Ovary (tissue), 9 donors: Measurements from ENCODE around the gene ANKS1B. TPM values are rescaled to one million over a fixed set of nuclear protein-coding genes. Genes with fewer than 3 reads are reported as not detected.

Source experiments
- DNase-seq, 5 donors: peaks; one replicate each; pipeline ENCODE4 v3.0.0-alpha.2; 2019 to 2020
- H3K27ac ChIP-seq, 2 donors: fragments of 200-600 bp; one replicate each; pipeline versions ENCODE4 v1.5.1 to v1.8.0; 2019 to 2022
- H3K27me3 ChIP-seq: fragments of 200-600 bp; one replicate; pipeline ENCODE4 v1.8.0; 2022
- H3K36me3 ChIP-seq: fragments of 200-600 bp; sonication (generic); one replicate; pipeline ENCODE4 v1.5.1; 2019
- H3K4me1 ChIP-seq: one replicate; pipeline ENCODE4 v1.8.1; 2013; ENCODE audit warnings: mild to moderate bottlenecking, moderate library complexity; ENCODE audit not compliant: insufficient read depth
- H3K4me3 ChIP-seq: fragments of 200-600 bp; sonication (generic); one replicate; pipeline ENCODE4 v1.5.1; 2017
- H3K9me3 ChIP-seq, 2 donors: fragments of 200-600 bp in 1 of 2; sonication (generic) in 1 of 2; one replicate each; pipeline versions ENCODE4 v1.5.1 to v1.8.1; 2013 to 2019; ENCODE audit warnings: mild to moderate bottlenecking in 1 of 2, moderate library complexity in 1 of 2
- CTCF ChIP-seq, 3 donors: fragments of 450-650 bp in 2 of 3; fragments of 200-600 bp in 1 of 3; IDR thresholded peaks; one replicate each; pipeline versions ENCODE4 v1.5.1 to v1.8.0; 2016 to 2022; ENCODE audit warnings: antibody characterized with exemption in 3 of 3, mild to moderate bottlenecking in 1 of 3
- EP300 ChIP-seq: sonication (generic); formaldehyde crosslinking; IDR thresholded peaks from one replicate; pipeline ENCODE4 v1.6.1; 2017; ENCODE audit warnings: antibody characterized with exemption
- POLR2A ChIP-seq: fragments of 450-650 bp; IDR thresholded peaks from one replicate; pipeline ENCODE4 v1.6.1; 2017; ENCODE audit warnings: antibody characterized with exemption, mild to moderate bottlenecking, moderate library complexity
- WGBS, 3 donors: extraction: QIAGEN DNeasy Blood & Tissue Kit in 1 of 3; methylation state at CpG; one replicate each; pipeline versions ENCODE4 v1.1.5 to v1.1.7; 2013 to 2017; 5-methylcytosine and 5-hydroxymethylcytosine counted together
- intact Hi-C, 4 donors: fragments of 100-400 bp; cut with DNase I; formaldehyde crosslinking; loops; one replicate each; pipeline versions ENCODE4 v1.11.0 to v1.15.1; 2022 to 2023
- polyA plus RNA-seq, 2 donors: library from polyadenylated mRNA; stranded (reverse); fragments of 200-250 nt in 1 of 2; fragments of 350-450 nt in 1 of 2; fragmentation: Illumina TruSeq in 1 of 2; extraction: RNeasy Lipid Tissue Mini Kit (QIAGEN cat#74804) in 1 of 2; gene quantifications; one replicate each; pipeline ENCODE4 v1.2.3, GENCODE V29; 2013 to 2014
- total RNA-seq, 7 donors: library from RNA; depleted of rRNA in 2 of 7; stranded (reverse); fragments of >200 nt in 2 of 7; fragmentation: NEBNext Ultra II Directional in 3 of 7; extraction: Animal tissue kit (Norgen Biotek cat#: 25700) in 3 of 7; gene quantifications; one replicate each; pipeline versions ENCODE4 v1.1.0 to v1.2.4, GENCODE V29; 2016 to 2023
- donor health status: DM: no; HTN: no; CAD: no; lungs with moderate emphysema.
- donor health status: DM: no; HTN: no; CAD: no.
- donor health status: Bipolar disorder and iron deficiency.
- donor health status: DM: yes; HTN: yes; CAD: no.
- donor health status: DM: no; HTN: no; CAD: no.
- donor health status: DM: yes; HTN: yes; CAD: no.

ANKS1B gene
- total and polyA plus RNA-seq, 9 donors, result 0.80 to 34.9 (median 7.7) TPM

GRCh38 chr12:99567072-99567471 lies 417.7 kb downstream of the ANKS1B start:
- Histone ChIP-seq H3K27ac (no peak overlapping the region), H3K4me3 (no peak overlapping the region), H3K27me3 (no peaks in the 10 kb centered on the region), H3K9me3 (no peaks in the 10 kb centered on the region), H3K4me1 (no peaks in the 10 kb centered on the region), H3K36me3 (no peaks in the 10 kb centered on the region)
- intact Hi-C loops, result no loop called here
- 72 to 78% (median 74%) methylated on average over 2 of the region's 2 CpGs for WGBS, 3 donors
- DNase-seq, result no peak
- TF ChIP-seq EP300 (no peak), CTCF (IDR thresholded peaks at IDR 0.05) (no peak), POLR2A (no peak)

GRCh38 chr12:99558109-99558508 lies 426.6 kb downstream of the ANKS1B start:
- intact Hi-C loops, result no loop called here
- Histone ChIP-seq H3K9me3 (no peaks in the 10 kb centered on the region), H3K4me1 (no peaks in the 10 kb centered on the region), H3K4me3 (no peak overlapping the region), H3K27ac (no peak overlapping the region), H3K36me3 (no peaks in the 10 kb centered on the region), H3K27me3 (no peaks in the 10 kb centered on the region)
- DNase-seq, result no peak
- WGBS, 3 donors, result 83 to 97% (median 97%) methylated on average over 7 of the region's 7 CpGs
- TF ChIP-seq CTCF (IDR thresholded peaks at IDR 0.05) (no peak), POLR2A (no peak), EP300 (no peak)

GRCh38 chr12:99553461-99553860 lies 431.3 kb downstream of the ANKS1B start:
- TF ChIP-seq CTCF (IDR thresholded peaks at IDR 0.05) (no peak), EP300 (no peak), POLR2A (no peak)
- Histone ChIP-seq H3K9me3 (no peaks in the 10 kb centered on the region), H3K4me1 (no peaks in the 10 kb centered on the region), H3K27me3 (no peaks in the 10 kb centered on the region), H3K27ac (no peak overlapping the region), H3K4me3 (no peak overlapping the region), H3K36me3 (no peaks in the 10 kb centered on the region)
- intact Hi-C loops, result no loop called here
- 56 to 74% (median 67%) methylated on average over 3 of the region's 3 CpGs for WGBS, 3 donors
- DNase-seq, result no peak

- no peaks in the 10 kb centered on the region for H3K9me3 ChIP-seq
- no peak overlapping the region for H3K27ac ChIP-seq
- H3K4me3 ChIP-seq, result no peak overlapping the region
- H3K27me3 ChIP-seq, result no peaks in the 10 kb centered on the region
- WGBS, 3 donors, result 87 to 93% (median 90%) methylated on average over 1 of the region's 1 CpG
- H3K36me3 ChIP-seq, result no peaks in the 10 kb centered on the region
- no peak for DNase-seq
- intact Hi-C loops, result no loop called here
- TF ChIP-seq POLR2A, result no peak
- TF ChIP-seq EP300, result no peak
- TF ChIP-seq CTCF (IDR thresholded peaks at IDR 0.05), result no peak
- H3K4me1 ChIP-seq, result no peaks in the 10 kb centered on the region
Measured at GRCh38 chr12:99552022-99552421, 432.7 kb downstream of the ANKS1B start.

GRCh38 chr12:99549651-99550050 lies 435.1 kb downstream of the ANKS1B start:
- no peak for DNase-seq
- intact Hi-C loops, result no loop called here
- 91 to 93% (median 92%) methylated on average over 5 of the region's 5 CpGs for WGBS, 3 donors
- Histone ChIP-seq H3K9me3 (no peaks in the 10 kb centered on the region), H3K27ac (no peak overlapping the region), H3K4me1 (no peaks in the 10 kb centered on the region), H3K4me3 (no peak overlapping the region), H3K27me3 (no peaks in the 10 kb centered on the region), H3K36me3 (no peaks in the 10 kb centered on the region)
- TF ChIP-seq EP300 (no peak), CTCF (IDR thresholded peaks at IDR 0.05) (no peak), POLR2A (no peak)
